Pancreas (tissue), 10 donors: ENCODE data around the gene FRS2. TPM values are rescaled to one million over a fixed set of nuclear protein-coding genes. Genes with fewer than 3 reads are reported as not detected.

Source experiments
- ATAC-seq, 4 donors: fragments of 200-7000 bp; cut with Tn5 transposase; one replicate each; pipeline versions ENCODE4 v1.8.0 to v1.9.1; 2020; ENCODE audit warnings: mild to moderate bottlenecking in 4 of 4, moderate library complexity in 4 of 4
- DNase-seq, 6 donors: peaks; one replicate each; pipeline ENCODE4 v3.0.0-alpha.2; 2020
- FAIRE-seq: peaks from 2 replicates; lab custom pipeline; 2012; peaks lifted over from hg19 to GRCh38; lab: Jason Lieb, UNC
- H3K27ac ChIP-seq, 4 donors: fragments of 200-600 bp; sonication (generic); 1 replicate in 3 of 4; 2 replicates in 1 of 4; pipeline versions ENCODE4 v1.5.0 to v1.8.0; 2020
- H3K27me3 ChIP-seq, 4 donors: fragments of 200-600 bp; one replicate each; pipeline ENCODE4 v1.8.0; 2021
- H3K36me3 ChIP-seq, 3 donors: fragments of 200-600 bp; sonication (generic) in 1 of 3; one replicate each; pipeline versions ENCODE4 v1.5.0 to v1.8.0; 2020 to 2021
- H3K4me1 ChIP-seq, 3 donors: fragments of 200-600 bp; one replicate each; pipeline ENCODE4 v1.8.0; 2021
- H3K4me3 ChIP-seq, 4 donors: fragments of 200-600 bp; sonication (generic) in 2 of 4; one replicate each; pipeline versions ENCODE4 v1.5.0 to v1.8.0; 2020 to 2021
- H3K9me3 ChIP-seq, 4 donors: fragments of 200-600 bp; one replicate each; pipeline ENCODE4 v1.8.0; 2021
- WGBS, 2 donors: extraction: QIAGEN DNeasy Blood & Tissue Kit; methylation state at CpG; one replicate each; pipeline ENCODE4 v1.1.7; 2013; 5-methylcytosine and 5-hydroxymethylcytosine counted together
- intact Hi-C, 3 donors: fragments of 100-400 bp; cut with DNase I; formaldehyde crosslinking; loops; one replicate each; pipeline versions ENCODE4 v1.11.1 to v1.14.2; 2022
- polyA plus RNA-seq, 2 donors: library from polyadenylated mRNA; stranded (reverse); fragments of 200-250 nt; gene quantifications; one replicate each; pipeline ENCODE4 v1.2.3, GENCODE V29; 2013
- total RNA-seq, 6 donors: library from RNA; stranded (reverse); fragmentation: NEBNext Ultra II Directional in 4 of 6; extraction: Animal tissue kit (Norgen Biotek cat#: 25700) in 4 of 6; gene quantifications; one replicate each; pipeline versions ENCODE4 v1.2.1 to v1.2.4, GENCODE V29; 2021 to 2023
- TF ChIP-seq, protein P1 (sequence below), 4 donors: fragments of 200-600 bp; sonication (generic) in 3 of 4; IDR thresholded peaks; one replicate each; pipeline versions ENCODE4 v1.5.0 to v1.8.0; 2021; ENCODE audit warnings: antibody characterized with exemption in 4 of 4
- donor health status: healthy with polysubstance abuse.
- donor health status: DM: no; HTN: no; CAD: no; lungs with moderate emphysema.
- donor health status: DM: no; HTN: no; CAD: no.
- donor health status: control.
- donor health status: control.
- donor health status: Bipolar disorder and iron deficiency.
- donor health status: DM: yes; HTN: yes; CAD: no.
- donor health status: DM: no; HTN: no; CAD: no.
- donor health status: DM: no; HTN: no; CAD: no.
- donor health status: DM: yes; HTN: yes; CAD: no.

FRS2 gene
- total and polyA plus RNA-seq, 8 donors, result 2.5 to 23.2 (median 12.1) TPM

DNA sequence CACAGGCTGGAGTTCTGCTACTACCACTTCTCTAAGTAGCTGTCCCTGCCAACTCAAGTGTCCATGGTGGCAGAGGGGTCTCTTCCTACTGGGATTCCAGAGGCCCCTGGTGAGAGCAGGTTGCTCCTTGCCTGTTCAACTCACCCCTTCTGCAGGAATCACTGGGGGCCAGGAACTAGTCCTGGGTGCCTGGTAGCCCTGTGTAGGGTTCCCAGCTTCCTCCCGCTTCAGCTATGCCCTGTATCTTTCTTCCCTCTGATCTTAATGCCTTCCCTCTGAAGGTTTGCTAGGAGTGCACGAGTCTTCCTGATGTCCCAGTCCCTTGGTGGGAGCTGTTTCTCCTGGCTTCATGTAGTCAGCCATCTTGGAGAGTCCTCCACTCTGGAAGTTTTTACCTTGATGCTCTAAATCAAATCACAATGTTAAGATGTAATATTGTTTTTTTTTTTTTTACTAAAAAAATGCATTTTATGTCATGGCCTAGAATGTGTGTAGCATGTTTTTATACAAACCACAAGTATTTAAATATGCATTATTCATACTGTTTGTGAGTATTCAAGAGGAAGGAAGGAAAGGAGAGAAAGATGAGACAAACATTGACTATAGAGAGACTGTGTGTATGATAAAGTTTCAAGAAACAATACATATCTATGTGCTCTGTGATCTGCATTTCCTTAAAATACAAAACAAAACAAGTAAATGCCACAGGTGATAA, 54.7 kb downstream of the FRS2 start:
- Histone ChIP-seq H3K27ac (no peak overlapping the region), H3K36me3 (no peaks in the 10 kb centered on the region), H3K4me1 (peaks cover 0 to 12% (median 0%) of the 10 kb centered on the region in 3 donors), H3K4me3 (no peak overlapping the region), H3K27me3 (no peaks in the 10 kb centered on the region), H3K9me3 (no peaks in the 10 kb centered on the region)
- no peak for ATAC-seq
- TF ChIP-seq, protein P1, sequence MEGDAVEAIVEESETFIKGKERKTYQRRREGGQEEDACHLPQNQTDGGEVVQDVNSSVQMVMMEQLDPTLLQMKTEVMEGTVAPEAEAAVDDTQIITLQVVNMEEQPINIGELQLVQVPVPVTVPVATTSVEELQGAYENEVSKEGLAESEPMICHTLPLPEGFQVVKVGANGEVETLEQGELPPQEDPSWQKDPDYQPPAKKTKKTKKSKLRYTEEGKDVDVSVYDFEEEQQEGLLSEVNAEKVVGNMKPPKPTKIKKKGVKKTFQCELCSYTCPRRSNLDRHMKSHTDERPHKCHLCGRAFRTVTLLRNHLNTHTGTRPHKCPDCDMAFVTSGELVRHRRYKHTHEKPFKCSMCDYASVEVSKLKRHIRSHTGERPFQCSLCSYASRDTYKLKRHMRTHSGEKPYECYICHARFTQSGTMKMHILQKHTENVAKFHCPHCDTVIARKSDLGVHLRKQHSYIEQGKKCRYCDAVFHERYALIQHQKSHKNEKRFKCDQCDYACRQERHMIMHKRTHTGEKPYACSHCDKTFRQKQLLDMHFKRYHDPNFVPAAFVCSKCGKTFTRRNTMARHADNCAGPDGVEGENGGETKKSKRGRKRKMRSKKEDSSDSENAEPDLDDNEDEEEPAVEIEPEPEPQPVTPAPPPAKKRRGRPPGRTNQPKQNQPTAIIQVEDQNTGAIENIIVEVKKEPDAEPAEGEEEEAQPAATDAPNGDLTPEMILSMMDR (IDR thresholded peaks at IDR 0.05), result no peak
- intact Hi-C loops, result no loop called here
- no peak for FAIRE-seq
- no peak for DNase-seq
- 91 to 97% methylated on average over 2 of the region's 2 CpGs for WGBS, 2 donors

DNA sequence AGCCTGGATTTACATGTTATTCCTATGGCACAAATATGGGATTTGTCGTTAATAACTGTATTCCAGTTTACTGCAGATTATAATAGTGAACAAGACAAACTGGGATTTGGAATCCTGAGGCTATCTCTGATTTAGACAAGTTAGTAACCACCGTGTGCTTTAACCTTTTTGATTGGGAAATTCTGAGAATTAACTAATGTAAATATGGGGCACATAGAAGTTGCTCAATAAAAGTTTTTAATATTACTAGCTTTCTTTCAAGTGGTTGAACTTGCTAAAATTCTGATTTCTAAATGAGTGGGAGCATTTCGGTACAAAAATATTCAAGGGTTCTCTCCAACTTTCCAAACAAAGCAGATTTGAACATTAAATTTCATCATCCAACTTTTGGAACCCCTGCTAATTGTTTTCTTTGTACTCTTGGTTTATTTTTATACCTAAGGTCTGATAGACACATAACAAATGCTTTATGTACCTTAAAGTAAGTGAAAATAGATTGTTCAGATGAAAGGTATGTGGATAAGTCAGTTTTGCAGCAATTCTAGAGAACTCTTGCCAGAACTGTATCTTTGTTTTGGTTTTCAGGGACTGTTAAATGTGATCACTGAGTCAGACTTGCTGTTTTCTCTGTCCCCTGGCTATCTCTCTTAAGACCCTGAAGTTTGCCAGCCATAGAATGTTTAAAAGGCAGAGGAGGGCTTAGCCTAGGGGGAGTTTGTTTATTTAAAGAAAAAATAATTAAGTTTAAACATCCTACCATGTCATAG, 57.5 kb downstream of the FRS2 start:
- H3K4me3 ChIP-seq, result no peak overlapping the region

DNA sequence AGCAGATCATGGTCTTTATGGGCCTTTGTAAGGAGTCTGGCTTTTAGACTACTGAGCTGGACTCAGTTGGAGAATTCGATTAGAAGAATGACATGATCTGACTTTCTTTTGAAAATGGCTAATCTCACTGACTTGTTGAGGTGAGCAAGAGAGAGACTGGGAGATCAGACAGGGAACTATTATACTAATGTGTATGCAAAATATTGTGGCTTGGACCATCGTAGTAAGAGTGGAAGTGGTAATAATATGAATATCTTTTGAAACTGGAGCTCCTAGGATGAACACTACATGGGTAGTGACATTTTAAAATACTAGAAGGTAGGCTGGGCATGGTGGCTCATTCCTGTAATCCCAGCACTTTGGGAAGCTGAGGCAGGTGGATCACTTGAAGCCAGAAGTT, 58.8 kb downstream of the FRS2 start:
- Histone ChIP-seq H3K4me3 (no peak overlapping the region), H3K27me3 (no peaks in the 10 kb centered on the region), H3K4me1 (peaks cover 0 to 12% (median 0%) of the 10 kb centered on the region in 3 donors), H3K36me3 (no peaks in the 10 kb centered on the region), H3K27ac (no peak overlapping the region), H3K9me3 (no peaks in the 10 kb centered on the region)
- FAIRE-seq, result no peak
- ATAC-seq, result no peak
- 87 to 92% methylated on average over 2 of the region's 2 CpGs for WGBS, 2 donors
- no peak for DNase-seq
- intact Hi-C loops, result no loop called here
- TF ChIP-seq, protein P1 (IDR thresholded peaks at IDR 0.05), result no peak

More for the DNA sequence above, 57.5 kb downstream of the FRS2 start:
- no peaks in the 10 kb centered on the region for H3K27me3 ChIP-seq
- peak overlapping the region in 1 of 4 donors; percentile 39 for H3K27ac ChIP-seq
- DNase-seq, result no peak
- no peaks in the 10 kb centered on the region for H3K36me3 ChIP-seq
- H3K9me3 ChIP-seq, result no peaks in the 10 kb centered on the region
- intact Hi-C loops, result no loop called here
- FAIRE-seq, result no peak
- TF ChIP-seq, protein P1 (IDR thresholded peaks at IDR 0.05), result no peak
- 85 to 89% methylated on average over 3 of the region's 3 CpGs for WGBS, 2 donors
- peaks cover 0 to 12% (median 0%) of the 10 kb centered on the region in 3 donors for H3K4me1 ChIP-seq
- ATAC-seq, result peak in 1 of 4 donors; percentile 76

DNA sequence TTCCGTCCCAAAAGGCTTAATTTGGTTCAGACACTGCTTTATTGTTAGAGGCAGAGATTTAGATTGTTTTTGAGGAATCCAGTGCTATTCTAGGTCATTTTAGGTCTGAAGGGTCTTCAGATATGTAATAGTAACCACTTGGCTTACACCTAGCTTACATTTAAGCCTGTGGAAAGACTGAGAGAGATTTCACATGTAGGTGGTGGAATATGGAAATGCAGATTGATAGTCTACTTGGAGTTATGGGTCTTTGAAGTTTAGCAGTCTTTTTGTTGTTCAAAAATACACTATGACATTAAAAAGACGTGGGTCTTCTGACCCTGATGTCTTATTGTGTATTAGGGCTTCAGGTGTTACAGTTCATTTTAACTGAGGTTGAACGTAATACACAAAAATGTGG, 63.7 kb downstream of the FRS2 start:
- Histone ChIP-seq H3K27me3 (no peaks in the 10 kb centered on the region), H3K4me1 (no peaks in the 10 kb centered on the region), H3K9me3 (no peaks in the 10 kb centered on the region), H3K36me3 (no peaks in the 10 kb centered on the region), H3K27ac (peak overlapping the region in 1 of 4 donors; percentile 13), H3K4me3 (no peak overlapping the region)
- DNase-seq, result no peak
- FAIRE-seq, result no peak
- TF ChIP-seq, protein P1 (IDR thresholded peaks at IDR 0.05), result no peak
- 93 to 94% methylated on average over 3 of the region's 3 CpGs for WGBS, 2 donors
- no peak for ATAC-seq
- intact Hi-C loops, result no loop called here
